Measurements from ENCODE around the gene MICAL3. TPM values are rescaled to one million over a fixed set of nuclear protein-coding genes. Genes with fewer than 3 reads are reported as not detected.
"Not testable (repeated sequence)": the region's sequence is repeated elsewhere in the genome, so short reads cannot be mapped to it uniquely, and the experiment has no call there.

The MICAL3 gene
- 10 to 100 TPM; 23.9 to 49.2 (median 34.5) TPM for total RNA-seq

DNA sequence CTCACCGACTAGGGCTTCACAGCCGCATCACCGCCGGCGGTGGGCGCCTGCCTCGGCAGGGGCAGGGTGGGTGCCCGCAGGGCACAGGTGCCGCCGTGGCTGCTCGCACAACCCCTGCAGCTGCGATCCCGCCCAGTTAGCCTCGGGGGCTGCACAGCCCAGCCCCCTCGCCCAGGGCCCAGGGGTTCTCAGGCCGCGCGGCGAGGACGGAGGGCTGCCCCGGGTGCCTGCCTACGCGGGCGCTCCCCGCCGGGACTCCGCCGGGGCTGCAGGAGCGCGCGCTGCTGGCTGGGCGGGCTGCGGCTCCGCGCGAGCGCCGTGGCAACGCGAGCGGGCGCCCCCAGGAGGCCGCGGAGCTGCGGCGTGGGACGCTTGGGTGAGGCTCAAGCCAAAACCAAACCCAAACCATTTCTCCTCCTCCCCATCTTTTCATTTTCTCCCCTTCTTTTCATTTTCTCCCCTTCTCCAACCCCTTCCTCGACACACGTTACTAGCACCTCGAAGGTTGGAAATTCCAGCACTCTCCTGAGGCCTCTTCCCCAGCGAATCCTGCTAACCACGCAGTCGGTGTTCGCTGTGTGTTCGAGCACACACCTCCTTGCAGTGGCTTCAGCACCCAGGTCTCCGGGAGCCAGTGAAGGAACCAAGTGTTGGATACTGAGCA is at the start of gene MICAL3:
TSS of gene MICAL3 (minus strand) at position 286 of the 664 bp plus-strand sequence. CDS start 117,749 bp downstream, outside the sequence.
- ATAC-seq (ENCODE audit: low FRiP score), result peak; percentile 80
- no peak for DNase-seq (ENCODE audit: low spot score)

DNA sequence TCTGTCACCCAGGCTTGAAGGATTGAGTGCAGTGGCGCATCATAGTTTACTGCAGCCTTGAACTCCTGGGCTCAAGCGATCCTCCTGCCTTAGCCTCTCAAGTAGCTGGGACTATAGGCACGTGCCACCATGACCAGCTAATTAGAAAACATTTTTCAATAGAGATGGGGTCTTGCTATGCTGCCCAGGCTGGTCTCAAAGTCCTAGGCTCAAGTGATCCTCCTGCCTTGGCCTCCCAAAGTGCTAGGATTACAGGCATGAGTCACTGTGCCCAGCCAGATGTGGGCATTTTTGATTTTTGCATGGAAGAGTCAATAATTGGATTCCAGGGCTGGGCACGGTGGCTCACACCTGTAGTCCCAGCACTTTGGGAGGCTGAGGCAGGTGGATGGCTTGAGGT is 49.6 kb upstream of the MICAL3 start:
- ATAC-seq (ENCODE audit: low FRiP score), result not testable (repeated sequence)

More for the DNA sequence above, at the start of gene MICAL3:
- TF ChIP-seq CTCF (IDR thresholded peaks at IDR 0.05), result no peak

GRCh38 chr22:18073467-18073866 is 49.1 kb upstream of the MICAL3 start:
- DNase-seq (ENCODE audit: low spot score) (no peak), ATAC-seq (ENCODE audit: low FRiP score) (no peak)
- no peak for TF ChIP-seq CTCF (IDR thresholded peaks at IDR 0.05)

More for the DNA sequence above, 49.6 kb upstream of the MICAL3 start:
- DNase-seq (ENCODE audit: low spot score), result not testable (repeated sequence)

DNA sequence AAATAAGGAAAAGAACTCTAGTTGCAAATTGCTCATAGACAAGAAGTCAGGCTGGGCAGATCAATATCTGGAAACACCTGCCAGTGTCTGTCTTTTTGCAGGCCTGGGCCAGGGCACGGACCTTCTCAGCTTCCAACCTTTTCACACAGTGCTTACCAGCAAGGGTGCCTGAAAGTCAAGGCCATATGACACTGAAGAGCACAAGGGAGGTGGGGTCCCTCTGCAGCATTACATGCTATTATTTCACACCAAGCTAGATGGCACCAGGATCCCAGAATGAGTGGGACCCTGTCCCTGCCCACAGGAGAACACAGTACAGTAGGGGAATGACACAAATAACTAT is 47.6 kb upstream of the MICAL3 start:
- ATAC-seq (ENCODE audit: low FRiP score) (no peak), DNase-seq (ENCODE audit: low spot score) (no peak)
- no peak for TF ChIP-seq CTCF (IDR thresholded peaks at IDR 0.05)

DNA sequence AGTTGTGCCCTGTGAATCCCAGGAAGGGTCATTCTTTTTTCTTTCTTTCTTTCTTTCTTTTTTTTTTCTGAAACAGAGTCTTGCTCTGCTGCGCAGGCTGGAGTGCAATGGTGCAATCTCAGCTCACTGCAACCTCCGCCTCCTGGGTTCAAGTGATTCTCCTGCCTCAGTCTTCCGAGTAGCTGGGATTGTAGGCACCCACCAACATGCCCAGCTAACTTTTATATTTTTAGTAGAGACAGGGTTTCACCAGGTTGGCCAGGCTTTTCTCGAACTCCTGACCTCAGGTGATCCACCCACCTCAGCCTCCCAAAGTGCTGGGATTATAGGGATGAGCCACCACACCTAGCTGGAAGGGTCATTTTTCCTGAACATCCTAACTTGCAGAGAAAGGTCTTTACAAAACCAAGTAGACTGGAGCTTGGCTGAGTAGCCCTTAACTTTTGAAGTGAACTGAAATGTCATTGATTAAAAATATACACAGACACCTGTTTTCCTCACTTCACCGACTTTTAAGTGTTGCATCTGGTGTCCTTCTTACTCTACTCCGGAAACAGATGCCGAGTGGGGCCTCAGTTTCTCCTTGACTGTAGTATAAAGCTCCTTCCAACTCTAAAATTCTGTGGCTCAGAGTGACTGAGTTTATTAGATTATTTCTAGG is 47.1 kb upstream of the MICAL3 start:
- not testable (repeated sequence) for ATAC-seq (ENCODE audit: low FRiP score); DNase-seq (ENCODE audit: low spot score)

DNA sequence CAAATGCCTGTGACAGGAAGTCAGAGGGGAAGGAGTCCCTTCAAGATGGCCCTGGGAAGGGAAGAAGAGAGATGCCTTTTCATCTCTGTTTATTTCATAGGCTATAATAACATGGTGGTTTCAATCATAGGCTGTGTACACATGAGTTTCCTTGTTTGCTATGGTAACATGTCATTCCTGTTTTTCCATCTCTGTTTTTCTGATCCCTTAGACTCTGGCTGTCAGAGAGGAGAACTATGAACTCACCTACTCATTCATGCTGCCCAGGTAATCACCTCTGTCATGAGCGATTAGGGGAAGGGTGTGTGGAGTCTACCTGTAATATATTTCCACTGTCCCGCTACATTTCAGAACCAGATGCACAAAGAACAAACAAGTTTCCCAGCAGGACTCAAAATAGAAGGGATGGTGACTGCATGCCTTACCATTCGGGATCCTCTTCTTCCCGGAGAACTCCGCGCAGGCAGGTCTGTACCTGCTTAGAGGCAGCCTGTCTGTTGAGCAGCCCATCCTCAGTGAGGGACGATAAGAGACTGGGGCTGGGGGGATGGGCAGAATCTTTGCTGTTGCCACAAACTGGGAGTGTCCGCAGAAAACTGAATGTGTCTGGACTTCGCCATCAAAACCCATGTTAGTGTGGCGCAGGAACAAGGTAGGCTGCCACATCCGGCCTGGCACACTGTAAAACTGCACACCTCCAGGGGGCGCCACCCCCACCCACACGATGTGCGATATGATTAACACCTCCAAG is 46.4 kb upstream of the MICAL3 start:
- ATAC-seq (ENCODE audit: low FRiP score) (no peak), DNase-seq (ENCODE audit: low spot score) (no peak)
- no peak for TF ChIP-seq CTCF (IDR thresholded peaks at IDR 0.05)

GRCh38 chr22:18070041-18070440 is 45.7 kb upstream of the MICAL3 start:
- ATAC-seq (ENCODE audit: low FRiP score), result no peak
- no peak for DNase-seq (ENCODE audit: low spot score)
- TF ChIP-seq CTCF (IDR thresholded peaks at IDR 0.05), result no peak

- ATAC-seq (ENCODE audit: low FRiP score) (no peak), DNase-seq (ENCODE audit: low spot score) (no peak)
- no peak for TF ChIP-seq CTCF (IDR thresholded peaks at IDR 0.05)
Measured at GRCh38 chr22:18069041-18069440, 44.7 kb upstream of the MICAL3 start.
